A549 (cell line): Measurements from ENCODE around the gene ZNF710. TPM values are rescaled to one million over a fixed set of nuclear protein-coding genes. Genes with fewer than 3 reads are reported as not detected.
A peak's percentile ranks its signal among the peaks of the same experiment; 100 is the strongest.

Source experiments
- ATAC-seq, 2 experiments: fragments of 200-7000 bp in 1 of 2; fragments of >200 bp in 1 of 2; cut with Nextera tagmentation in 1 of 2; cut with Tn5 transposase in 1 of 2; 3 replicates each; pipeline versions ENCODE4 v1.8.0 to v1.9.1; 2018 to 2020; ENCODE audit warnings: mild to moderate bottlenecking in 1 of 2, moderate library complexity in 1 of 2
- CTCF ChIA-PET: fragments of 300-600 bp; sonication (Branson Sonifier 250); formaldehyde crosslinking; extraction: SDS; loops from one replicate; lab custom pipeline; 2021; ENCODE audit warnings: antibody characterized with exemption, inconsistent platforms; lab: Yijun Ruan, JAX
- POLR2A ChIA-PET: fragments of 350-600 bp; formaldehyde crosslinking; extraction: SDS; loops from one replicate; lab custom pipeline; 2021; ENCODE audit warnings: antibody characterized with exemption, inconsistent platforms; lab: Yijun Ruan, JAX
- DNase-seq, 2 experiments: peaks; one replicate each; pipeline versions ENCODE4 v3.0.0 to v3.0.0-alpha.2; 2011 to 2016; ENCODE audit warnings: low read depth in 1 of 2, low spot score in 1 of 2
- FAIRE-seq: peaks from 2 replicates; lab custom pipeline; 2011; peaks lifted over from hg19 to GRCh38; lab: Jason Lieb, UNC
- H3K27ac ChIP-seq, 2 experiments: fragments of >200 bp; sonication (Bioruptor Twin); formaldehyde crosslinking; 3 replicates each; pipeline ENCODE4 v1.5.1; 2016 to 2017
- H3K4me1 ChIP-seq: fragments of >200 bp; sonication (Bioruptor Twin); formaldehyde crosslinking; 3 replicates; pipeline ENCODE4 v1.6.1; 2016
- H3K4me2 ChIP-seq: fragments of >200 bp; sonication (Bioruptor Twin); formaldehyde crosslinking; 3 replicates; pipeline ENCODE4 v1.6.1; 2016
- H3K4me3 ChIP-seq: fragments of >200 bp; sonication (Bioruptor Twin); formaldehyde crosslinking; 3 replicates; pipeline ENCODE4 v1.5.1; 2016
- H3K9me3 ChIP-seq: fragments of >200 bp; sonication (Bioruptor Twin); formaldehyde crosslinking; 3 replicates; pipeline ENCODE4 v1.6.1; 2016
- ATOH8 ChIP-seq: fragments of 250-450 bp; sonication (Bioruptor Pico); IDR thresholded peaks from 2 replicates; pipeline ENCODE4 v1.5.0; 2020; ENCODE audit warnings: low read depth, mild to moderate bottlenecking, moderate library complexity
- EHF ChIP-seq: fragments of 250-450 bp; sonication (Bioruptor Pico); IDR thresholded peaks from 2 replicates; pipeline ENCODE4 v1.5.0; 2020; ENCODE audit warnings: mild to moderate bottlenecking
- FOSL2 ChIP-seq, 2 experiments: fragments of 450-650 bp in 1 of 2; fragments of >200 bp in 1 of 2; sonication (Bioruptor Twin) in 1 of 2; formaldehyde crosslinking; IDR thresholded peaks; 2 replicates each; pipeline versions ENCODE4 v1.5.0 to v1.6.1; 2016 to 2020; ENCODE audit warnings: mild to moderate bottlenecking in 1 of 2, moderate library complexity in 1 of 2
- HMGXB4 ChIP-seq: fragments of 250-450 bp; sonication (Bioruptor Pico); IDR thresholded peaks from 2 replicates; pipeline ENCODE4 v1.5.0; 2021; ENCODE audit warnings: mild to moderate bottlenecking, moderate library complexity, borderline replicate concordance
- HOXB5 ChIP-seq: fragments of 250-450 bp; sonication (Bioruptor Pico); IDR thresholded peaks from 2 replicates; pipeline ENCODE4 v1.5.0; 2020; ENCODE audit warnings: mild to moderate bottlenecking, moderate library complexity
- MAX ChIP-seq: IDR thresholded peaks from 2 replicates; pipeline ENCODE4 v1.6.1; 2012
- MYC ChIP-seq: IDR thresholded peaks from 2 replicates; pipeline ENCODE4 v1.6.1; 2012; ENCODE audit warnings: mild to moderate bottlenecking, inconsistent platforms, low read length, improper control_type of control experiment, borderline replicate concordance
- NR3C1 ChIP-seq: fragments of >200 bp; sonication (Bioruptor Twin); formaldehyde crosslinking; IDR thresholded peaks from 3 replicates; pipeline ENCODE4 v1.6.1; 2017
- PHF8 ChIP-seq: fragments of 200-600 bp; sonication (generic); IDR thresholded peaks from 2 replicates; pipeline ENCODE4 v1.6.1; 2016; ENCODE audit warnings: low read depth, mild to moderate bottlenecking, antibody characterized with exemption, moderate library complexity, borderline replicate concordance
- POLR2AphosphoS2 ChIP-seq: conservative IDR thresholded peaks from 2 replicates; pipeline ENCODE4 v1.6.1; 2012; ENCODE audit warnings: low read length, improper control_type of control experiment, inconsistent platforms
- RAD21 ChIP-seq, 2 experiments: fragments of >200 bp in 1 of 2; sonication (Bioruptor Twin) in 1 of 2; formaldehyde crosslinking in 1 of 2; IDR thresholded peaks in 1 of 2; conservative IDR thresholded peaks in 1 of 2; 2 replicates in 1 of 2; 3 replicates in 1 of 2; pipeline ENCODE4 v1.6.1; 2012 to 2018; ENCODE audit warnings: inconsistent platforms in 1 of 2
- RNF2 ChIP-seq: fragments of 200-600 bp; sonication (generic); IDR thresholded peaks from 2 replicates; pipeline ENCODE4 v1.6.1; 2016; ENCODE audit warnings: low read depth, mild to moderate bottlenecking, antibody characterized with exemption, moderate library complexity, borderline replicate concordance
- SMC3 ChIP-seq: fragments of >200 bp; sonication (Bioruptor Twin); formaldehyde crosslinking; IDR thresholded peaks from 3 replicates; pipeline ENCODE4 v1.6.1; 2018; ENCODE audit warnings: inconsistent platforms
- SREBF2 ChIP-seq: fragments of 450-650 bp; IDR thresholded peaks from 2 replicates; pipeline ENCODE4 v1.6.1; 2014; ENCODE audit warnings: mild to moderate bottlenecking, moderate library complexity
- TFCP2L1 ChIP-seq: fragments of 250-450 bp; sonication (Bioruptor Pico); IDR thresholded peaks from 2 replicates; pipeline ENCODE4 v1.5.0; 2021; ENCODE audit warnings: mild to moderate bottlenecking
- TP53 ChIP-seq: fragments of 250-450 bp; sonication (Bioruptor Pico); IDR thresholded peaks from 2 replicates; pipeline ENCODE4 v1.5.0; 2021; ENCODE audit warnings: mild to moderate bottlenecking, moderate library complexity
- WGBS: methylation state at CpG from one replicate; pipeline ENCODE4 v1.1.6; 2017; ENCODE audit errors: missing lambda C conversion rate; 5-methylcytosine and 5-hydroxymethylcytosine counted together
- polyA plus RNA-seq, 4 experiments: library from polyadenylated mRNA; depleted of rRNA in 3 of 4; stranded (reverse); fragments of >200 nt; fragmentation: RNase III in 1 of 4; extraction: RNeasy Plus Mini Kit Qiagen cat#74134 plus additional on column Dnase treatment in 1 of 4; gene quantifications; 2 replicates in 3 of 4; 3 replicates in 1 of 4; pipeline ENCODE4 v1.2.3, GENCODE V29; 2011 to 2017

ZNF710 gene
- polyA plus RNA-seq, 2 of the 4 experiments (the other 2 are of a cell fraction): 2.6 to 7.8 TPM

DNA sequence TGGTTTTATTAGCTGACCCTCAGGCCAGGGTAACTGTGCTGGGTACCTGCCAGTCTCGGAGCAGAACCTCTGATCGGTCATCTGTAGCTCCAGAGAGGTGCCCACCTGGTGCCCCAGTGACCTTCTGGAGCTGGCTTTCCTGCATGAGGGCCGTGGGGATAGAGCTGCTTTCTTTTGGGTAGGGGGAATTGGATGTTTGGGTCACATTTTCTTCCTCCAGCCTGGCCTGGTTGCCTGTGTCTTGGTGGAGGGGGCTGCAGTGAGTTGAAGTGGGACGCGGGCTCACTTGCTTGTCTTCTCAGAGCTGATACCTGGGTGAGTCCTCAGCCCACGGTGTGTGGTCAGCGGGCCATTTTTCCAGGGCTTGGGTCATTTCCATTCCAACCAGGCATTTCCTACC, 2.6 kb downstream of the ZNF710 start:
- peak overlapping the region; percentile 63; the same call in 1 of the 3 replicates for H3K4me2 ChIP-seq
- FAIRE-seq: no peak
- ATAC-seq: no peak
- peaks cover 55% of the 10 kb centered on the region for H3K4me1 ChIP-seq
- H3K27ac ChIP-seq: peak overlapping the region in 1 of 2 experiments; percentile 97; a peak in 3 of 6 replicates
- H3K4me3 ChIP-seq: no peak overlapping the region
- ChIA-PET POLR2A (interaction anchor here (0.6 kb wide), 1 partner anchor 81 kb away, joined by 3 read pairs; no protein-coding TSS in a partner anchor), CTCF (interaction anchor here (1.0 to 4.6 kb wide), 8 partner anchors 8 to 244 kb away, joined by 3 to 31 read pairs (median 6); no protein-coding TSS in a partner anchor)
- no peaks in the 10 kb centered on the region for H3K9me3 ChIP-seq
- 94% methylated on average over 7 of the region's 7 CpGs for WGBS
- no peak for DNase-seq
- no peak for TF ChIP-seq SREBF2
- TF ChIP-seq PHF8: no peak
- no peak for TF ChIP-seq HOXB5 (CRISPR knock-in tag)
- no peak for TF ChIP-seq TFCP2L1 (CRISPR knock-in tag)
- no peak for TF ChIP-seq MAX
- no peak for TF ChIP-seq SMC3
- TF ChIP-seq MYC: no peak
- no peak for TF ChIP-seq EHF (CRISPR knock-in tag)
- TF ChIP-seq NR3C1: no peak
- TF ChIP-seq RNF2: no peak
- TF ChIP-seq RAD21 (conservative IDR thresholded peaks at IDR 0.05 in 1 of 2, IDR thresholded peaks at IDR 0.05 in 1 of 2): no peak
- TF ChIP-seq HMGXB4 (CRISPR knock-in tag): no peak
- TF ChIP-seq, all 56 proteins: peak for 0

DNA sequence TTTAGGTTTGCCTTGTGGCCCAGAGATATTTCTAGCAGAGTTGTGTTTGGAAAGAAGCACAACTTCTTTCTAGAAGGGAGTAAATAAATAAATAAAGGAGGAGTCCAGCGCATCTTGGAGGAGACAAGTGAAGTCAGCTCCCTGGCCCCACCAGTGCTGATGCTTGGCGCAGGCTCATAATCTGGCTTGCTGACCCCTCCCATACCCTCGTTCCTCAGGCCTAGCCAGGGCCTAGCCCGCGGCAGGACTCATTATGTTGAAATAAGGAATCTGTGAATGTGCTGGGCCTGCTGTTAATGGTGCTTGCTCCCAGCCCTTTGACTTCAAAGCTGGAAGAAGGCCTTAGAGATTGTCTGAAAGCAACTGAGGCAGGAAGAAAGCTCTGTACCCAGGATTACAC, 3.1 kb downstream of the ZNF710 start:
- no peak for TF ChIP-seq RNF2
- WGBS: 98% methylated on average over 5 of the region's 5 CpGs
- Histone ChIP-seq H3K4me3 (no peak overlapping the region), H3K27ac (peak overlapping the region; percentile 46 to 97; a peak in 5 of 6 replicates), H3K4me2 (peak overlapping the region; percentile 63), H3K4me1 (peaks cover 50% of the 10 kb centered on the region), H3K9me3 (no peaks in the 10 kb centered on the region)
- ChIA-PET CTCF (interaction anchor here (0.6 to 4.6 kb wide), 11 partner anchors 9 to 264 kb away, joined by 3 to 31 read pairs (median 5); no protein-coding TSS in a partner anchor), POLR2A (interaction anchor here (0.5 to 0.6 kb wide), 2 partner anchors 66 to 81 kb away, joined by 3 to 4 read pairs; no protein-coding TSS in a partner anchor)
- ATAC-seq (no peak), DNase-seq (no peak), FAIRE-seq (no peak)

DNA sequence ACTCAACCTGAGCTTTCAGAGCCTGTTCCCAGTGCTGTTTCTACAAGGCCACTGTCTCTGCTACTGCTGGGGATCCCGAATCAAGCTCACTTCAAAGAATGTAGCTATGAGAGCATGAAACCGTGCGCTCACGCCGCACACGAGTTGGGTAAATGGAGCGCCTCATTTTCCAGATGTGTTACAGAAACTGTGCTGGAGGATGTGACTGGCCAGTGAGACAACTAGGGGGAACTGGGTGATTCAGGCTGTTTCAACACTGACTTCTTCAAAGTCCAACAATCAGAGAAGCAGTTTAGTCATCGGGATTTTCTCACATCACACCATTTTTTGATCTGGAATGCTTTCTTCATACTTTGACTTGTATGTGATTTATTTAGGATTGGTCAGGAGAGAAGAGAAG, 3.5 kb downstream of the ZNF710 start:
- peak overlapping the region; percentile 63 for H3K4me2 ChIP-seq
- ChIA-PET POLR2A (interaction anchor here (0.5 to 1.1 kb wide), 3 partner anchors 66 to 111 kb away, joined by 3 to 4 read pairs (median 3); partner anchors contain the start of gene AP3S2), CTCF (interaction anchor here (0.6 to 4.6 kb wide), 11 partner anchors 9 to 264 kb away, joined by 3 to 31 read pairs (median 5); no protein-coding TSS in a partner anchor)
- no peak; the same call in 1 of the 2 replicates for TF ChIP-seq ATOH8 (CRISPR knock-in tag)
- TF ChIP-seq HOXB5 (CRISPR knock-in tag): no peak
- peak; percentile 16; the same call in 1 of the 2 replicates for TF ChIP-seq FOSL2 (IDR thresholded peaks at IDR 0.05)
- peak; percentile 38; the same call in 1 of the 2 replicates for TF ChIP-seq FOSL2 (CRISPR knock-in tag; IDR thresholded peaks at IDR 0.05)
- no peak for TF ChIP-seq TP53 (CRISPR knock-in tag)
- no peak for TF ChIP-seq POLR2AphosphoS2
- no peak for TF ChIP-seq HMGXB4 (CRISPR knock-in tag)
- ATAC-seq: peak; percentile 54 to 60; a peak in 4 of 6 replicates
- WGBS: 50% methylated on average over 8 of the region's 8 CpGs
- peaks cover 46% of the 10 kb centered on the region for H3K4me1 ChIP-seq
- H3K27ac ChIP-seq: peak overlapping the region; percentile 46 to 97; a peak in 5 of 6 replicates
- H3K9me3 ChIP-seq: no peaks in the 10 kb centered on the region
- FAIRE-seq: no peak
- peak; percentile 65 to 67 for DNase-seq
- H3K4me3 ChIP-seq: no peak overlapping the region
